Keratinocyte (primary cell): ENCODE data around the gene PARP3. TPM values are rescaled to one million over a fixed set of nuclear protein-coding genes. Genes with fewer than 3 reads are reported as not detected.

Source experiments
- DNase-seq: peaks from one replicate; pipeline ENCODE4 v3.0.0-alpha.2; 2011; ENCODE audit warnings: low read depth, missing footprints, low spot score
- FAIRE-seq: peaks from 2 replicates; lab custom pipeline; 2011; peaks lifted over from hg19 to GRCh38; lab: Jason Lieb, UNC
- H2AFZ ChIP-seq: 2 replicates; pipeline ENCODE4 v1.6.0; 2012; ENCODE audit warnings: low read length, control low read depth, inconsistent platforms; ENCODE audit not compliant: control insufficient read depth
- H3K27ac ChIP-seq: 2 replicates; pipeline ENCODE4 v1.5.1; 2011; ENCODE audit warnings: low read length; ENCODE audit not compliant: control insufficient read depth, insufficient read depth
- H3K27me3 ChIP-seq: 3 replicates; pipeline ENCODE4 v1.6.0; 2011; ENCODE audit warnings: low read length; ENCODE audit not compliant: control insufficient read depth, insufficient read depth; ENCODE audit errors: extremely low read depth
- H3K36me3 ChIP-seq, 2 experiments: 2 replicates in 1 of 2; 3 replicates in 1 of 2; pipeline ENCODE4 v1.5.1; 2011; ENCODE audit warnings: low read length in 2 of 2, mild to moderate bottlenecking in 1 of 2; ENCODE audit not compliant: control insufficient read depth in 2 of 2, insufficient read depth in 2 of 2; ENCODE audit errors: extremely low read depth in 1 of 2
- H3K4me1 ChIP-seq: 3 replicates; pipeline ENCODE4 v1.5.1; 2011; ENCODE audit warnings: low read length; ENCODE audit not compliant: control insufficient read depth, insufficient read depth; ENCODE audit errors: extremely low read depth
- H3K4me2 ChIP-seq: 3 replicates; pipeline ENCODE4 v1.6.0; 2011; ENCODE audit warnings: low read depth, low read length; ENCODE audit not compliant: control insufficient read depth, insufficient read depth; ENCODE audit errors: extremely low read depth
- H3K4me3 ChIP-seq, 3 experiments: fragments of 200-600 bp in 1 of 3; sonication (generic) in 1 of 3; 2 replicates in 2 of 3; 3 replicates in 1 of 3; pipeline ENCODE4 v1.5.1; 2011 to 2016; ENCODE audit warnings: low read length in 3 of 3, mild to moderate bottlenecking in 3 of 3, control low read depth in 2 of 3, inconsistent platforms in 1 of 3, low read depth in 1 of 3, mixed read lengths in 1 of 3, mixed run types in 1 of 3, moderate library complexity in 1 of 3; ENCODE audit not compliant: control insufficient read depth in 2 of 3, insufficient read depth in 2 of 3; ENCODE audit errors: extremely low read depth in 1 of 3
- H3K79me2 ChIP-seq: 2 replicates; pipeline ENCODE4 v1.6.0; 2012; ENCODE audit warnings: low read length; ENCODE audit not compliant: control insufficient read depth, insufficient read depth
- H3K9ac ChIP-seq: 3 replicates; pipeline ENCODE4 v1.6.0; 2011; ENCODE audit warnings: low read length; ENCODE audit not compliant: control insufficient read depth, insufficient read depth; ENCODE audit errors: extremely low read depth
- H3K9me1 ChIP-seq: 3 replicates; pipeline ENCODE4 v1.6.0; 2011; ENCODE audit warnings: low read length; ENCODE audit not compliant: control insufficient read depth, insufficient read depth; ENCODE audit errors: extremely low read depth
- H3K9me3 ChIP-seq: 2 replicates; pipeline ENCODE4 v1.5.1; 2012; ENCODE audit warnings: low read depth, low read length; ENCODE audit not compliant: control insufficient read depth
- H4K20me1 ChIP-seq: 3 replicates; pipeline ENCODE4 v1.6.0; 2011; ENCODE audit warnings: low read length; ENCODE audit not compliant: control insufficient read depth, insufficient read depth; ENCODE audit errors: extremely low read depth
- EZH2 ChIP-seq: IDR thresholded peaks from one replicate; pipeline ENCODE4 v1.6.1; 2012; ENCODE audit warnings: inconsistent platforms, mild to moderate bottlenecking, low read length, moderate library complexity
- dilution Hi-C: fragments of 300-500 bp; cut with MboI; formaldehyde crosslinking; loops from one replicate; pipeline ENCODE4 v1.7.0; 2020; ENCODE audit warnings: low sequenced_read_pairs; ENCODE audit not compliant: extremely low pct_ligation_motif_present
- polyA plus RNA-seq, 5 experiments: library from polyadenylated mRNA; depleted of rRNA in 3 of 5; stranded (reverse) in 3 of 5; stranded (forward) in 1 of 5; unstranded in 1 of 5; fragments of >200 nt; gene quantifications; 1 replicate in 1 of 5; 2 replicates in 3 of 5; 3 replicates in 1 of 5; pipeline versions ENCODE4 v1.2.1 to v1.2.3, GENCODE V29; 2011 to 2012; ENCODE audit warnings: missing spikeins in 2 of 5, low read depth in 1 of 5, low replicate concordance in 1 of 5
- TF ChIP-seq, protein P1 (sequence below), 3 experiments: IDR thresholded peaks in 1 of 3; conservative IDR thresholded peaks in 1 of 3; optimal IDR thresholded peaks in 1 of 3; 2 replicates in 2 of 3; 3 replicates in 1 of 3; pipeline versions ENCODE3 to v1.5.1; 2011; ENCODE audit warnings: low read length in 3 of 3, mild to moderate bottlenecking in 3 of 3, moderate library complexity in 2 of 3, control low read depth in 1 of 3, inconsistent platforms in 1 of 3; ENCODE audit not compliant: insufficient read depth in 2 of 3; ENCODE audit errors: extremely low read depth in 1 of 3

Gene PARP3
- polyA plus RNA-seq, 1 donor (not counting 4 experiments of a cell fraction or from before 2014, with no cell fraction given) = 6.4 TPM

DNA sequence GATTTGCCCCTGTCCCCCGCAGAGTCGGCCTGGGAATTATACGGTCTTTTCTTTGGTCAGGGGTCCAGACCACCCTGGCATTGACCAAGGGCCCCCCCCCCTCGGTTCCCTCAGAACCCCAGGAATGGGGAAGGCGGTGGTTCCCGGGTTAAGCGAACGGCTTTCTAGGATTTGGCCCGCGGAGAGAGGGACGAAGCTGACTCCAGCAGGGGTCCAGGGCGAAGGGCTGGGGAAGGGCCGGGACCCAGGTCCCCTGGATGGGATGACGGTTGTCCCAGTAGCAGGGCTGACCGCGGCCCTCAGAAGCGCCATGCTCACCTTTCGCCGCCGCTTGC lies 733 bp upstream of the PARP3 start:
- DNase-seq (no peak), FAIRE-seq (no peak)
- H3K79me2 ChIP-seq = peaks cover 30% of the 10 kb centered on the region
- peaks cover 22% of the 10 kb centered on the region for H3K4me1 ChIP-seq
- H2AFZ ChIP-seq = peak overlapping the region; percentile 23
- no peaks in the 10 kb centered on the region for H3K9me3 ChIP-seq
- peak overlapping the region; percentile 88 for H3K9ac ChIP-seq
- H3K27ac ChIP-seq = peak overlapping the region; percentile 66
- peak overlapping the region; percentile 97 for H3K4me2 ChIP-seq
- H3K27me3 ChIP-seq = no peaks in the 10 kb centered on the region
- peaks cover 2% of the 10 kb centered on the region for H4K20me1 ChIP-seq
- no peak for TF ChIP-seq EZH2
- TF ChIP-seq, protein P1, sequence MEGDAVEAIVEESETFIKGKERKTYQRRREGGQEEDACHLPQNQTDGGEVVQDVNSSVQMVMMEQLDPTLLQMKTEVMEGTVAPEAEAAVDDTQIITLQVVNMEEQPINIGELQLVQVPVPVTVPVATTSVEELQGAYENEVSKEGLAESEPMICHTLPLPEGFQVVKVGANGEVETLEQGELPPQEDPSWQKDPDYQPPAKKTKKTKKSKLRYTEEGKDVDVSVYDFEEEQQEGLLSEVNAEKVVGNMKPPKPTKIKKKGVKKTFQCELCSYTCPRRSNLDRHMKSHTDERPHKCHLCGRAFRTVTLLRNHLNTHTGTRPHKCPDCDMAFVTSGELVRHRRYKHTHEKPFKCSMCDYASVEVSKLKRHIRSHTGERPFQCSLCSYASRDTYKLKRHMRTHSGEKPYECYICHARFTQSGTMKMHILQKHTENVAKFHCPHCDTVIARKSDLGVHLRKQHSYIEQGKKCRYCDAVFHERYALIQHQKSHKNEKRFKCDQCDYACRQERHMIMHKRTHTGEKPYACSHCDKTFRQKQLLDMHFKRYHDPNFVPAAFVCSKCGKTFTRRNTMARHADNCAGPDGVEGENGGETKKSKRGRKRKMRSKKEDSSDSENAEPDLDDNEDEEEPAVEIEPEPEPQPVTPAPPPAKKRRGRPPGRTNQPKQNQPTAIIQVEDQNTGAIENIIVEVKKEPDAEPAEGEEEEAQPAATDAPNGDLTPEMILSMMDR (optimal IDR thresholded peaks at IDR 0.05 in 1 of 3, IDR thresholded peaks at IDR 0.05 in 1 of 3, conservative IDR thresholded peaks at IDR 0.05 in 1 of 3; ENCODE audit: extremely low read depth in 1 of 3, insufficient read depth in 2 of 3, low read length in 3 of 3) = no peak
- peak overlapping the region; percentile 91 to 97 (median 94) for H3K4me3 ChIP-seq
- H3K9me1 ChIP-seq = peaks cover 2% of the 10 kb centered on the region
- dilution Hi-C loops = no loop called here
- peaks cover 21% of the 10 kb centered on the region in 2 experiments for H3K36me3 ChIP-seq

DNA sequence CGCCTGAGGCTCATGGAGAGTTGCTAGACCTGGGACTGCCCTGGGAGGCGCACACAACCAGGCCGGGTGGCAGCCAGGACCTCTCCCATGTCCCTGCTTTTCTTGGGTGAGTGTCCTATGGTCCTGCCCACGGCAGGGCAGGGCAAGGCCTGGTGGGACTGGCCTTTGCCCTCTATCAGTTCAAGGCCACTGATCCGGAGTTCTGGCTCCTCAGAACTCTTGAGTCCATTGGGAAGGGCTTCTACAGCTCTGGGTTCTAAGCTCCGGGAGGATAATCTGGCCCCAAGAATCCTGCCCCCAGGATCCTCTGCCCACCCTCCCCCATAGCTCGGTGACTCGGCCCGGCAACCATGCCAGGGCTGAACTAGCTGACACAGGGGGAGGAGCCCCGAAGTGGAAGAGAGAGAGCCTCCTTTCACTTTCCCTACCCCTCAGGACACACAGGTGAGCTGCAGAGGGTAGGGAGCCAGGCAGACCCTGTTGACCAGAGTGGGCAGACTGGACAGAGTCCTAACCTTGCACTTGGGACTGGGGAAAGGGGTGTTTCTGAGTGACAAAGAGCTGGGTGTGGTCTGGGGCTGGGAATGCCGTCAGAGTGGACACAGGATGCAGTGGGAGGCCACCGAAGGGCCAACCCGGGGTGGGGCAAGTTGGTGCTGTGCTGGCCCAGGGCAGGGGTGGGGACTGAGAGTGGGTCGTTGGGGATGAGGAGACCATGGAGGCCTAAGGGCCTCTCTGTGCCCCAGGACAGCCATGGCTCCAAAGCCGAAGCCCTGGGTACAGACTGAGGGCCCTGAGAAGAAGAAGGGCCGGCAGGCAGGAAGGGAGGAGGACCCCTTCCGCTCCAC lies 664 bp downstream of the PARP3 start:
- Histone ChIP-seq H3K27ac (peak overlapping the region; percentile 74), H3K9me3 (no peaks in the 10 kb centered on the region), H3K9ac (peak overlapping the region; percentile 81), H2AFZ (peak overlapping the region; percentile 92), H3K4me3 (peak overlapping the region; percentile 40 to 73 (median 63)), H3K4me2 (peak overlapping the region; percentile 95), H4K20me1 (peaks cover 2% of the 10 kb centered on the region), H3K79me2 (peaks cover 30% of the 10 kb centered on the region), H3K36me3 (peaks cover 9 to 10% of the 10 kb centered on the region in 2 experiments), H3K9me1 (peaks cover 2% of the 10 kb centered on the region), H3K4me1 (peaks cover 22% of the 10 kb centered on the region), H3K27me3 (no peaks in the 10 kb centered on the region)
- DNase-seq (no peak), FAIRE-seq (peak; percentile 52)
- dilution Hi-C loops = no loop called here
- TF ChIP-seq, protein P1 (optimal IDR thresholded peaks at IDR 0.05 in 1 of 3, IDR thresholded peaks at IDR 0.05 in 1 of 3, conservative IDR thresholded peaks at IDR 0.05 in 1 of 3; ENCODE audit: extremely low read depth in 1 of 3, insufficient read depth in 2 of 3, low read length in 3 of 3) = no peak
- no peak for TF ChIP-seq EZH2
